GM12872 (cell line): Measurements from ENCODE around the gene IL3.

Experiments used
- CTCF ChIP-seq: IDR thresholded peaks from 3 replicates; pipeline ENCODE4 v1.5.1; 2011; ENCODE audit warnings: low read depth, mild to moderate bottlenecking, low read length, moderate library complexity; ENCODE audit not compliant: insufficient read depth

Gene IL3

GRCh38 chr5:132071338-132071707 is 10.9 kb downstream of the IL3 start:
- TF ChIP-seq CTCF: no peak

- TF ChIP-seq CTCF: no peak
These were observed 11.6 kb downstream of the IL3 start for GRCh38 chr5:132072070-132072469.

- no peak for TF ChIP-seq CTCF
These were observed 12.1 kb downstream of the IL3 start for GRCh38 chr5:132072528-132072927.

- TF ChIP-seq CTCF: no peak
These were observed 13.0 kb downstream of the IL3 start, which contains the start of gene CSF2 for GRCh38 chr5:132073231-132074013. Gene CSF2 (plus strand): TSS chr5:132073789. CDS start chr5:132073824, 35 bp downstream.

- TF ChIP-seq CTCF: no peak
These were observed 13.8 kb downstream of the IL3 start for GRCh38 chr5:132074091-132074771.

- no peak for TF ChIP-seq CTCF
These were observed 14.6 kb downstream of the IL3 start for GRCh38 chr5:132074772-132075718.

GRCh38 chr5:132075719-132076077 is 15.2 kb downstream of the IL3 start:
- TF ChIP-seq CTCF: no peak
